ENCODE data around the gene MMP25.
A peak's percentile ranks its signal among the peaks of the same experiment; 100 is the strongest.

MMP25 gene

GRCh38 chr16:3038256-3038655 lies 8.1 kb upstream of the MMP25 start:
- Histone ChIP-seq H3K36me3 (ENCODE audit: control insufficient read depth, insufficient read depth, low read length) (no peaks in the 10 kb centered on the region), H3K4me3 (ENCODE audit: low read depth, low read length) (no peak overlapping the region), H3K27ac (no peak overlapping the region), H3K9me3 (ENCODE audit: control insufficient read depth, low read length) (no peaks in the 10 kb centered on the region), H3K27me3 (ENCODE audit: control insufficient read depth, insufficient read depth, low read length) (no peaks in the 10 kb centered on the region), H2AFZ (no peak overlapping the region), H3K4me2 (ENCODE audit: low read length) (no peak overlapping the region), H3K9ac (no peak overlapping the region), H3K79me2 (no peaks in the 10 kb centered on the region), H3K4me1 (no peaks in the 10 kb centered on the region)
- no peak for TF ChIP-seq CTCF (IDR thresholded peaks at IDR 0.05)

- Histone ChIP-seq H3K79me2 (no peaks in the 10 kb centered on the region), H3K36me3 (ENCODE audit: control insufficient read depth, insufficient read depth, low read length) (no peaks in the 10 kb centered on the region), H3K27ac (no peak overlapping the region), H3K4me1 (no peaks in the 10 kb centered on the region), H3K27me3 (ENCODE audit: control insufficient read depth, insufficient read depth, low read length) (no peaks in the 10 kb centered on the region), H3K9ac (no peak overlapping the region), H3K9me3 (ENCODE audit: control insufficient read depth, low read length) (no peaks in the 10 kb centered on the region), H3K4me2 (ENCODE audit: low read length) (no peak overlapping the region), H2AFZ (no peak overlapping the region), H3K4me3 (ENCODE audit: low read depth, low read length) (no peak overlapping the region)
- no peak for TF ChIP-seq CTCF (IDR thresholded peaks at IDR 0.05)
Observed at GRCh38 chr16:3038896-3039295, 7.5 kb upstream of the MMP25 start.

- Histone ChIP-seq H3K36me3 (ENCODE audit: control insufficient read depth, insufficient read depth, low read length) (no peaks in the 10 kb centered on the region), H3K9ac (no peak overlapping the region), H3K27me3 (ENCODE audit: control insufficient read depth, insufficient read depth, low read length) (peaks cover 9% of the 10 kb centered on the region), H3K4me1 (peaks cover 3% of the 10 kb centered on the region), H3K4me2 (ENCODE audit: low read length) (no peak overlapping the region), H3K4me3 (ENCODE audit: low read depth, low read length) (no peak overlapping the region), H3K9me3 (ENCODE audit: control insufficient read depth, low read length) (no peaks in the 10 kb centered on the region), H2AFZ (no peak overlapping the region), H3K27ac (no peak overlapping the region), H3K79me2 (no peaks in the 10 kb centered on the region)
- TF ChIP-seq CTCF (IDR thresholded peaks at IDR 0.05) = no peak
Observed at GRCh38 chr16:3042376-3042775, 4.0 kb upstream of the MMP25 start.

- no peak overlapping the region for H3K4me3 ChIP-seq (ENCODE audit: low read depth, low read length)
- no peak for TF ChIP-seq CTCF (IDR thresholded peaks at IDR 0.05)
- no peaks in the 10 kb centered on the region for H3K9me3 ChIP-seq (ENCODE audit: control insufficient read depth, low read length)
- H3K36me3 ChIP-seq (ENCODE audit: control insufficient read depth, insufficient read depth, low read length) = no peaks in the 10 kb centered on the region
- H3K4me2 ChIP-seq (ENCODE audit: low read length) = no peak overlapping the region
- no peak overlapping the region for H2AFZ ChIP-seq
- H3K27ac ChIP-seq = no peak overlapping the region
- H3K79me2 ChIP-seq = no peaks in the 10 kb centered on the region
- no peak overlapping the region for H3K9ac ChIP-seq
- peaks cover 9% of the 10 kb centered on the region for H3K27me3 ChIP-seq (ENCODE audit: control insufficient read depth, insufficient read depth, low read length)
- H3K4me1 ChIP-seq = peaks cover 3% of the 10 kb centered on the region
Observed at GRCh38 chr16:3044708-3045107, 1.7 kb upstream of the MMP25 start.

GRCh38 chr16:3046641-3047386 lies 453 bp downstream of the MMP25 start:
- no peak overlapping the region for H3K4me3 ChIP-seq (ENCODE audit: low read depth, low read length)
- H3K79me2 ChIP-seq = no peaks in the 10 kb centered on the region
- H3K27me3 ChIP-seq (ENCODE audit: control insufficient read depth, insufficient read depth, low read length) = peaks cover 9% of the 10 kb centered on the region
- H3K36me3 ChIP-seq (ENCODE audit: control insufficient read depth, insufficient read depth, low read length) = no peaks in the 10 kb centered on the region
- H3K4me2 ChIP-seq (ENCODE audit: low read length) = peak overlapping the region; percentile 17
- H2AFZ ChIP-seq = no peak overlapping the region
- H3K9ac ChIP-seq = no peak overlapping the region
- H3K4me1 ChIP-seq = peaks cover 3% of the 10 kb centered on the region
- no peaks in the 10 kb centered on the region for H3K9me3 ChIP-seq (ENCODE audit: control insufficient read depth, low read length)
- no peak for TF ChIP-seq CTCF (IDR thresholded peaks at IDR 0.05)
- no peak overlapping the region for H3K27ac ChIP-seq
